NCI-H2196 treated with DMSO at 0.1 percent for 48 hours (cell line): Measurements from ENCODE around the gene KRTAP27-1.

ENCODE experiments used
- DNase-seq: peaks from one replicate; lab custom pipeline; 2025; ENCODE audit not compliant: unreplicated experiment; lab: John Stamatoyannopoulos, UW

Gene KRTAP27-1, protein sequence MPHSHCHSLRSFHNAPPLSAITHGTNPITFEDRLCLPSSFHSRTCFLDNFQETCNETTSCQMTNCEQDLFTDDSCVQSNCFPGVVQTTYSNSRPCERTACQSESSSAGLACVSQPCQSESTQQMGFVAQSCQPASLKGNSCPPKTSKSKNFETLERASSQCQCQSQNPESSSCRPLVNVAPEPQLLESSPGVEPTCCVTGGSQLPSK

DNA sequence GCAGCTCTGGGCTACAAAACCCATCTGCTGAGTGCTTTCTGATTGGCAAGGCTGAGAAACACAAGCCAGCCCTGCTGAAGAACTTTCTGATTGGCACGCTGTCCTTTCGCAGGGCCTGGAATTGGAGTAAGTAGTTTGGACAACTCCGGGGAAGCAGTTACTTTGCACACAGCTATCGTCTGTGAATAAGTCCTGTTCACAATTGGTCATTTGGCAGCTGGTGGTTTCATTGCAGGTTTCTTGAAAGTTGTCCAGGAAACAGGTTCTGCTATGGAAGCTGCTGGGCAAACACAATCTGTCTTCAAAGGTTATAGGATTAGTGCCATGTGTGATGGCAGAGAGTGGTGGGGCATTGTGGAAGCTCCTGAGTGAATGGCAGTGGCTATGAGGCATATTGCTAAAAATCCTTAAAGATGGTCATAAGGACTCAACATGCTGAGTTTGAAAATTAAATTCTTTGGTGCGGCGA is at the start of gene KRTAP27-1:
TSS of gene KRTAP27-1 (minus strand) at position 419 of the 469 bp plus-strand sequence. CDS start at position 393, 26 bp downstream.
- DNase-seq, result no peak

DNA sequence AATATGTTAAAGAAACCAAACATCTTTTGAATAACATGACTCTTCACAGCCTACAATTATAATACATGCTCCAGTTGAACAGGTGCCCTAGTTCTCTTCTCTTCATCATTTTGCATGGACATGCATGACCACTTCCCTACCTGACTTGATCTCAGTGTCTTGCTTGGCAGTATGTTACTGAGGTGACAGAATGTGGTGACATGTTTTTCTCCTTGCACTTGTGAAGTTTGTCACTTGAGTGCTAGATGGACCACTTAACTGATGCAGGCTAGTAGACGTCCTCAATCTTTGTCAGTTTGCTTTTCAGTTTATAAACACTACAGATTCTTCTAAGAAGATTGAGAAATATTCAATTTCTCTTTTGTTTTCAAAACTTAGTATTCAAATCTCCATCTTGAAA is 44.7 kb upstream of the KRTAP27-1 start:
- no peak for DNase-seq

DNA sequence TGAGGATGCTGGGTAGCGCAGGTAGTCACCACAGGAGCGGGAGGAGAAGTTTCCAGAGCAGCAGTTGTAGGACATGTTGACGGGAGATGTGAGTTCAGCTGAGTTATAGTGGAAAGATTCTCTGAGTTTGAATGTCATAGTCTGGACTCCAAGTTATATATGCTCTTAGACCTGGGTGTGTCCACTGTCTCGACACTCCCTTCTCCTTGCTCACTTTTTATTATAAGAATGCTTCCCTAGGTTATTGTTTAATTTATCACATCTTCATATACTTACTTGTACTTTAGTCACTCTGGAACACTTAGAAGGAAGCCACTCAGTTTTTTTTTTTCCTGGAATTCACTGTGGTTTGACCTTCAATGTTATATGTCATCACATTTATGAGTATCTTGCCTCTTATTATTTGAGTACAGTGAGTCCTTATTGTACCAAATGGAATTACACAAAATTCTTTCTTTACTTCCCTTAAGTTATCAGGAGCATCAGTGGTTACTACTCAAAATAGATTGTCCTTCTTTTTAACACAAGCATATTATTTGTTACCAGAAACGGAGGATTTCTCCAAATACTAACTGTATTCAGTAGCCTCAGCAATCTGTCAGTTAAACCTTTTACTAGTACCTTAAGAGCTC is 34.8 kb upstream of the KRTAP27-1 start, which contains the start of gene KRTAP13-2:
TSS of gene KRTAP13-2 (minus strand) at position 133 of the 632 bp plus-strand sequence. CDS start at position 75, 58 bp downstream.
- no peak for DNase-seq

DNA sequence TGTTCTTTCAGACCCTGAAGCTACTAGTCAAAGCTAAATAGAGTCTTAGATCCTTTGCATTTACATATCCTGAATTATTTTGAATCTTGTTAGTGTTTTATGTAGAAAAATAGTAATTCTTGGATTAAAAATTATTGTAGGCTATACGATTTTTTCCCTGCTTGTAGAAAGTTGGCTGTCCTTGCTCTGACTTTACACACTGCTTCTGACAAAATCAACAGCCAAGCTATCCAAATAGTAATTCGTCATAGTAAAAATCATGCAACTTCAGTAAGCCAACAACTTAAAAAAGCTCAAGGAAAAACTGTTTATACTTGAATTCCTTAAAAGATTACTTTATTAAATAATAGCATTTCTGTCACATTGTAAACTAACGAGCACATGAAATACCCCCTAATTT is 18.4 kb upstream of the KRTAP27-1 start:
- DNase-seq, result no peak

DNA sequence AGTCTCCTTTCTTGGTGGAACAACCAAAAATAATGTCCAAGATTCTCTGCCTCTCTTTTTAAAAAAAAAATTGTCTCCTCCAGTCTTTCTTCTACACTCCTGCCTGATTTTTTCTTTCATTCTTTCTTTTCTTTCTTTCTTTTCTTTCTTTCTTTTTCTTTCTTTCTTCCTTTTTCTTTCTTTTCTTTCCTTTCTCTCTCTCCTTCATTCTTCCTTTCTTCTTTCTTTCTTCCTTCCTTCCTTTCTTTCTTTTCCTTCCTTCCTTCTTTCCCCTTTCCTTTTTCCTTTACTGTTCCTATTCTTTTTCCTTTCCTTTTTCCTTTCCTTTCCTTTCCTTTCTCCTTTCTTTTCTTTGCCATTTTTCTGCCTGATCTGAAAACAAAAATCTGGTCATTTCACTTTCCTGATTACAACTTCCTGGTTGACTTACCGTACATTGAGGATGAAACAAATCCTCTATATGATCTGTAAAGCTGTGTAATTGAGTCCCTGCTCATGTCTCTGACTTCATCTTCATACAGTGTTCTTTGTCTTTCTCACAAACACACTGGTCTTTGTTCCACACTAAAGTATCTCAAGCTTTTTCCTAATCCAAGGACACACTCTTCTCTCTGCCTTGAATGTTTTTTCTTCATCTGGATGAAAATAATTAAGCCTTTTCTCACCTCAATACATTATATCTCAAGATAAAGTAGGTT is 17.0 kb upstream of the KRTAP27-1 start:
- no peak for DNase-seq

DNA sequence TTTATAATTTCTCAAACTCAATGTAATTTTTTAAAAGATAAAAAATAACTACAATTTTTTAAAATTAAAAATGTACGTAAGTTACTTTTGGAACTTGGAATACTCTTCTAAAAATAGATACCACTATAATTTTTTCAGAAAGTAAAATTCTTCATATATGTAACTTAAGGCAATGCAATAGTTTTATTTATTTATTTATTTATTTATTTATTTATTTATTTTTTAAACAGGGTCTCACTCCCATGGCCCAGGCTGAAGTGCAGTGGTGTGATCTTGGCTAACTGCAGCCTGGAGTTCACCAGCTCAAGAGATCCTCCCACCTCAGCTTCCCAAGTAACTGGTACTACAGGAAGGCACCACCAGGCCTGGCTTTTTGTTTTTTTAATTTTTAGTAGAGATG is 14.0 kb upstream of the KRTAP27-1 start:
- DNase-seq, result no peak

DNA sequence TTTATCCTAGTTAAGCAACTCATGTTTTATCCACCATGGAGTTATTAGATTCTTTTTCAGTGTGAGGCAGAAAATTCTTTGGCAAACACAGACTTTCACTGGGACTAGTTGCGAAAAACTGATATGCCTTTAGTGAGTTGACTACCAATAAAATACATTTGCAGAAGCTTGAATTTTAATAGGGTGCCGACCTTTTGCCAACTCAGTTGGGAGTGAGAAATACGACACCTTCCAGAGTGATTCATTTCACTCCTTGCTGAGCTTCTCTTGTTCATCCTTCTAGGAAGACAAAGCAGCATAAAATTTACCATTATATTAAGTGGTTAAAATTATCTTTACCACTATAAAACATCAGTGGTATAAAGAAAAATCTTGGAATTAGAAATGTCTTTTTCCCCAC is 12.1 kb upstream of the KRTAP27-1 start:
- no peak for DNase-seq

DNA sequence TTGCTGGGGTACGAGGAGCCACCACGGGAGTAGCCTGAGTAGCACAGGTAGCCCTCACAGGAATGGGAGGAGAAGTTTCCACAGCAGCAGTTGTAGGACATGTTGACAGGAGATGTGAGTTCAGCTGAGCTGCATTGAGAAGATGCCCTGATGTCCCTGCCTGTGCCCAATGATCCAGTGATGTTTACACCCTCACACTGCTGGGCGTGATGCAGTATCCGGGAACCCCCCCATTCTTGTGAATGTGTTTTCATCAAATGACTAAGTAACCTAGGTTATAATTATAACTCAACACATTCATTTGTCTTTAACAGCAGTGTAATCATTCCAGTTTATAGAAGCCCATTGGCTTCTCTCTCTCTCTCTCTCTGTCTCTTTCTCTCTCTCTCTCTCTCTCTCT is 11.0 kb upstream of the KRTAP27-1 start, which contains the start of gene KRTAP23-1:
TSS of gene KRTAP23-1 (minus strand) at position 101 of the 400 bp plus-strand sequence. CDS start at position 101, 0 bp downstream.
- DNase-seq, result no peak

DNA sequence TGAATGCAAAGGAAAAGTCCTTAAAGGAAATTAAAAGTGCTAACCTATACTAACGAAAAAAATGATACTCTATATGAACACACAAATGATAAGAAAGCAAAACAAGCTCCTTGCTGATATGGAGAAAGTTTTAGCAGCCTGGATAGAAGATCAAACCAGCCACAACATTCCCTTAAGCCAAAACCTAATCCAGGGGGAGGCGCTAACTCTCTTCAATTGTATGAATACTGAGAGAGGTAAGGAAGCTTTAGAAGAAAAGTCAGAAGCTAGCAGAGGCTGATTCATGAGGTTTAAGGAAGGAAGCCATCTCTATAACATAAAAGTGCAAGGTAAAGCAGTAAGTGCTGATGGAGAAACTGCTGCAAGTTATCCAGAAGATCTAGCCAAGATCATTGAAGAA is 7.5 kb upstream of the KRTAP27-1 start:
- DNase-seq, result no peak

DNA sequence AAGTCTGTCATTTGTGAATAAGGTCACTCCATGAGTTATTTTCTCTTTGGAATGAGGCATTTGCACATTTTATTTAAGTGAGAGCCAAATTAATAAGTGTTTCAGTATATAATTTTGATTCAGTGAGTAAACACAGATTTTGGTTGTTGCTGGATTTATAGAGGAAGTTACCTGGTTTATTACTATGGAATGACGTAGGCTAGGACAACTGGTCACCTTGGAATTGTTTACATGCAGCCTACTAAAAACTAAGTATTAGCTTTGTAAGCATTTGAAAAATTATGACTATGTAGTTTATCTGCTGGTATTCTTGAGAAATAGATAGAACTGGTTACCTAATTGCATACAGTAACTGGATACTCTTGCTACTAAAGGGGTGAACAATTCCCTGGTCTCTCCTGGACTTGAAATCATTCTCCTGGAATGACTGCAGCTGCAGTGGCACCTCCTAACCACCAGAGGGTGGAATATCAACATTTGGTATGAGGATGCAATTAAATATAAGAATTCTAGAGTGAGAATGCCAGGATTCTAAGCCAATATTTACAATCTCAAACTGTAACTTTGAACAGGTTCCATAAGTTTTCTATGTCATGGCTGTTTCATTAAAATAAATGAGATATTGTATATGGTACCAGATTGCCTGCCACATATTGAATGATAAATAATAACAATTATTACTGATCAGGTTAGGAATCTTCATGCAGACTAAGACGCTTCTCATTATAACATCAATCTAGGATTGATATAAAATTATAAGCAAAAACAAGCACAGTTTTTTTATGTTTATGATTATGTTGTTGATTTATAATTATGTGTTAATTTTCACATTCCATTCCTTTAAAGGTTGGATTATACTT is 3.5 kb upstream of the KRTAP27-1 start:
- DNase-seq, result no peak

DNA sequence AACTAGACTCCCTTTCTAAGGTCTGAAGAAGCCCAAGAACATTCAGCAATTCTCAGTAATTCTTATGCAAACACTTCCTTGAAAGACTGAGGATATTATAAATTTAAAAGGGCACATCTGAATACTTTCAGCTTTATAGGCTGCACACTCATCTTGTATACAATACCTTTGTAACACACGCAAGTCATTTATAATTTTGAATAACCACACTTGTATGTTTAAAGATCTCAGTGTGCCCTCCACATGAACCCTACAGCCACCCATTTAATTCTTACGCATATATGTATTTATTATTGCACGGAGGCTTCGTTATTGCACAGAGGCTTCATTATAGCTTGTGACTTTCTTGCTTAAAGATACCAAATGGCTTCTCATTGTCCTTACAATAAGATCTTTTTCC is 1.2 kb upstream of the KRTAP27-1 start:
- DNase-seq, result no peak

DNA sequence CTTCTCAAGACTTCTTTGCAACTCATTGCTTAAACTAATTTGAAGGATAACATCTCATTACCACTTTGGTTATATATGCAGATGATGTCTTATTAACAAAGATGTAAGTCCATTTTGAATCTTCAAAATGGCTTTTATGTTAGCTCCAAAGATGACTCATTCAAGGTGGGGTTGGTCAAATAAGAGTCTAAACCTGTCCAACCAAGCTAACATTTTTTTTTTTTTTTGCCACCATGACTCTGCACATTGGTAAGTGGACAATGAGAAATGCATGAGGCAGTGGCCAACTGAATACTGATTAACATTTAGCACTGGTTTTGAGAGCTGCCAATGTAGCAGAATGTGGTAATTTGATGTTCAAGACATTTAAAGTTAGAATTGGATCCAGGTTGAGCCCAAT is 278 bp upstream of the KRTAP27-1 start:
- no peak for DNase-seq

DNA sequence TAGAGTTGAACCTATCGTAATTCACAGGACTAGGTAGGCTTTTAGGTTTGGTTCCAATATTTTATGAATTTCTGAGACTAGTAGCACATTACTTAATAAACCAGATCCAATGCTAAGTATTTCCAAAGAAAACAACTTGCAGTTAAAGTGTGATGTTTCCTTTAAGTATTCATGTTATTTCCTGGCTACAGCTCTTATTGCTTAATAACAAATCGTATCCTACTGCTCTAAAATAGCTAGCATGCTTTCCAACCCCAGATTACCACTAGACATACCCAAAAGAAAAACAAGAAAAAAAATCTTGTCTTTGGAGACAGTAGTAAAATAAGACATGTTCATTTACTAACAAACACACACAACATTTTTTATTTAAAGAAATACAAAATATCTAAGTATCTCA is 898 bp downstream of the KRTAP27-1 start:
- no peak for DNase-seq

DNA sequence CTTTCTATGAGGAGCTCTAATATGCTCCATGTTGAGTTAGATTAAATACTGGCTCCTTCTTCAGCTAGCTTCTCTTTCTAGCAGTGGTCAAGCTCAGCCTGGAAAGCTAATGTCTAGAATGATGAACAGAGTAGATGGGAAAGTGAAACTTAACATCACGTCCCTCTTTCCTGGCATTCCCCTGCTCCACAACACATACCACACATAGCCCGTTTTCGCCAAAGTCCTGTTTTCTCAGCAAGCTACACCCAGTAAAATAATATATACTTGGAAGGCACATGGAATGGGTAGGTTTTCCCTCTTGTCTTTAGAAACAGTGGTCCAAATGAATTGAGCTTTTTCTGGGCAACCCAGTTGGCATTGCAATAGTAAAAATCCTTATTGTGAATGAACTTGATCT is 3.8 kb downstream of the KRTAP27-1 start:
- no peak for DNase-seq

DNA sequence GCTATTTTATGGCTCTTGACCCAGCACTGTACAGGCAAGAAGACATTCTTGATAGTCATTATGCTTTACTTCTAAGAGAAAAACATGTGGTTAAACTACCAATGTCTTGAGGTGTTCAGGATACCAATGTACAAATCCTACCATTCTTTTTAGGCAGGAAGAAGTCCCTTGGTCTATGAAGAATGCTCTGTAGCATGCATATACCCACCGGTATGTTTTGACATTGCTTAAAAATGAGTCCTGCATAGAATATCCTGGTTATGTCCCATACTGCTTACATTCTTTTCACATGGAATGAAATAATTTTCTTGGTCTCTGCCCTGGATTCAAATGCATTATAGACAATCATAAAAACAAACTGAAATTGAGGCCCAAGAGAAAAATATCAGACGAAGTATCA is 4.8 kb downstream of the KRTAP27-1 start:
- DNase-seq, result no peak

DNA sequence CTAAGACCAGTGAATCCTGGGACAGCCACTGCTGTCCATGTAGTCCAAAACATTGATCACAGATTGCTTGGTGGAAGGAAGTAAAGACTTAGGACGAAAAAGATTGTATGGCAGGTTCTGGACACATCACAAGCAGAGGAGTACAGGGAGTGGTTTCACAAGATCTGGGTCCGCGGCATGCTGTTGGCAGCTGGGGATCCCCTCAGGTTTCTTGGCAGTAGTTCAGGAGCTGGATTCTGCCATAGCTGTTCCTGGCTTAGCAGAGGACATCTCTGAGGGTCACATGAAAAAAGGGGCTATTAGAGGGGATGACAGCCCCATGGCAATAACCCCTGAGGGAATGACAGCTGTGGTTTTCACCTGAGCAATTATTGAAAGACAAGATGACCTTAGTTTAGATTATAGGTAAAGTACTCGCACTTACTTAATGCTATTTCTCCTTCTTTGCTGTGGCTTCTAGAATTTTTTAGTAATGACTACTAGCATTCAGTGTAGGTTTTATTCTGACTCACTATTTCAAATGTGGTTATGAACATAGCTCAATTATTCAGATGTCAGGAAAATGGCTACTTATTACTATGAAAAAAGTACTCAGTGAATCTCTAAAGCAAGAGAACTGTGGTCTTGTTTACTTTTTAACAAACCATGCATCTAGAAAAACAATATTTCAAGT is 8.2 kb downstream of the KRTAP27-1 start:
- no peak for DNase-seq

DNA sequence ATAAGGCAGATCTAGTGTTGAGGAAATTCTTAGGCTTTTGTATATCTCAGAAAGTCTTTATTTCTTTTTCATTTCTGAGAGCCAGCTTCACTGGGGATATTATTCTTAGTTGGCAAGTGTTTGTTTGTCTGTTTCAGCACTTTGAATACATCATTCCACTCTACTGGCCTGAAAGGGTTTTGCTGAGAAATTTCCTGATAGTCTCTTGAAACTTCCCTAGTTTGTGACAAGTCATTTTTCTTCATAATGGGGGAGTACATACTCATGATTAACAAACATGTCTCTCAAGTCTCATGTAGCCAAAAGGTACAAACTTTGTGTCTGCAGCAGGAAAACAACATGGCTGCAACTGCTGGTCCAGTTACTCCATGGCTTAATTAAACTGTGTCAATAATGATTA is 11.1 kb downstream of the KRTAP27-1 start:
- DNase-seq, result no peak

DNA sequence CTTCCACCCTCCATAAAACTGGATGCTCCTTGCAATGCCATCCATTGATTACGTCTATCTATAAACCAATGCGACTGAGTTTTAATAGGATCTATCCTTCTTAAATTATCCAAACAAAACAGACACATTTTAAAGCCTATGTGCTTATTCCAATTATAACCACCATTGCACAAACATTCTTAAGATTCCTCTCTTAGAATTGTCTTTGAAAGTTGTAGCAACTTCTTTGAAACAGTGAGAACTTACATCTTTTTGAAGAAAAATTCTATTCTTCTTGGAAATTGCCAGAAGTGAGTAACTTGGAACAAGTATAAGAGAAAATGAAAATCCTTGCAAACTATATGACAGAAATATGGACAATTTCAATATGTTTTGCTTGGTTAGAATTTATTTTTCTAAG is 17.3 kb downstream of the KRTAP27-1 start, which contains the start of gene KRTAP26-1:
TSS of gene KRTAP26-1 (minus strand) at position 101 of the 400 bp plus-strand sequence. CDS start 280 bp downstream, outside the sequence.
- no peak for DNase-seq

DNA sequence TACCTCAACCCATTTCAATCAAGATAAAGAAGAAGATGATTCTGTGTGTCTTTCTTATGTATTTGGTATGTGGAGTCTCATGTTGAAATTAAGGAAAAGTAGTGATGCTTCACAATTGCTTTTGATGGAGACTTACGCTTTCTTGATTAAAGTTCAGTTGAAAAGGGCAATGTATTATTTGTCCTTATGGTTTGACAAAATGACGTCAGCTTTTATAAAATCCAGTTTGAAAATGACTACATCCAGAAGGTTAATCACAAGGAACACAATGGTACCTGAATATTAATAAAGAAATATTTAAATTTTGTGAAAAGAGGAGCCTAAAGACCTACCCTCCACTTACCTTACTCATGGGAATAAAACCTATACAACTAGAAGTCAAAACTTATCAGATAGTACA is 21.8 kb downstream of the KRTAP27-1 start:
- no peak for DNase-seq

DNA sequence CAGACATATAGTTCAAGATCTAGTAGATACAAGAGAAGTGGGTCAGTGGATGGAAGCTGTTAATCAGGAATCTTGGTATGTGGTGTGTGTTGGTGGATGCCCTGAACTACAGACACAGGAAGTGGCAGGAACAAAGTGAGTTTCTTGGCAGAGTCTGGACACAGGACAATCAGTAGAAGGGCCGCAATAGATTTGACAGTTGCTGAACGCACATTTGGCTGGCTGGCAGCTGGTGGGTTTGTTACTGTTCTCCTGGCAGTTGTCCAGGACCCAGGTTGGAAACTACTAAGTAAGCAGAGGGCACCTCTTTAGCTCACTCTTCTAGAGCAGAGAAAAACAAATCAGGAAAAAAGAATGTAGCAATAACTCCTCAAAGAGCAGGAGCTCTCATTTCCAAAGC is 30.6 kb downstream of the KRTAP27-1 start:
- DNase-seq, result no peak
